NCI-H2081 (cell line): ENCODE data around the gene BBC3.

Source experiments
- DNase-seq, 2 experiments: peaks; one replicate each; lab custom pipeline; 2025; lab: John Stamatoyannopoulos, UW

BBC3 gene

DNA sequence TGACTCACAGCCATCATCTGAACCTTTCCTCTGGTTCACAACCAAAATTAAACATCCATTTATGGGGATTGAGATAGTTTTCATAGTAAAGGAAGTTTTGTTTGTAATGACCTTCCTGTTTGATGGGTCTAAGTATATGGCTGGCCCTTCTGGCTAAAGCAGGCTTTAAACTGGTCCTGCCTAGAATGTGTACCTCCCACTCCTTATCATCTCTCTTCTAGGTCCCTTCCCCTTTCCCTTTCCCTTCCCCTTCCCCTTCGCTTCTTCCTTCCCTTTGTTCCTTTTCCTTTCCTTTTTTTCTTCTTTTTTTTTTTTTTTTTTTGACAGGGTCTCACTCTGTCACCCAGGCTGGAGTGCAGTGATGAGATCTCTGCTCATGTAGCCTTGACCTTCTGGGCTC is 35.6 kb downstream of the BBC3 start:
- DNase-seq, result no peak

DNA sequence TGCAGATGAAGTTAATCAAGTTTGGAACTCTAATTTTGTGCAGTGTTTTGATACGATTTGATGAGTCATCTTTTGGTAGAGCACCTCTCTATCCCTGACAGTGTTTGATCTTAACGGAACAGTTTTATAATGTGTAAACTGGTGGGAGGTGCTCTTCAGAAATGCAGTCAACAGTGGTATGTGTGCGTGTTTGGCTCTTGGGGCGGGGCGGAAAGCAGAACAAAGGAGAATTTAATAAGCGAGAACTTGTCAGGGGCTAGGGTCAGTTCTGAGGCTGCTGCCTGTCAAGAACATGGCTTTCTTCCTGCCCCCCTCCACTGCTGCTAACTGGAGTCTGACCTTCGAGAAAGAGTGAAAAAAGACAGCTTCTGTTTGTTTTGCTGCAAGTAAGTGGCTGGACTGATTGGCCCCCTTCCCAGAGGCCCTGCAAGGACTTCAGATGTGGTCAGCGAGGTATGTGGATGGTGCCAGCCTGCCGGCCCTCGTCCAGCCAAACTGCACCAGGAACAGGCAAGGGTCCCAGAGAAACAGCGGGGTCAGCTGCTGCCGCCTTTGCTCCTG is 40.8 kb downstream of the BBC3 start:
- no peak for DNase-seq

DNA sequence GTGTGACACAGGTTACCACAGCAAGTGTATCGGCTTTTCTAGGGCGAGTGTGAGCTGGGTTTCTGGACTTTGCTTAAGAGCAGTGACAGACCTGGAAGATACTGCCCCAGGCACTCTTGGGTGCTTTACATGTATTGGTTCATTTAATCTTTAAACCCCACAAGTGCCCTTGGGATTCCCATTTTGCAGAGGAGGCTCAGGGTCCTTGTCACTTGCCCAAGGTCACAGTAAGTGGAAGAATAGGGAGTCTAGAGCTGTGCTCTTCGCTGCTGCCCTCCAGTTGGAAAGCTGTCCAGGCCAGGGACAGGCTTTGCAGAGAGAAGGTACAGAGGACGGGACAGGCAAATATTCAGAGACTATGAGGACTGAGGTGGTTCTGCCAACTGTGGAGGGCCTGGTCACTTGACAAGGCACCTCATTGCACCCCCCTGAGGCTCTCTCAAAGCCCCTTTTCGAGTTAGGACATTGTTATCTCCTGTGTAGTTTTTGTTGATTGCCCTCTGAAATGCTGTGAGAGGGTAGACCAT is 42.4 kb downstream of the BBC3 start:
- DNase-seq, result no peak

DNA sequence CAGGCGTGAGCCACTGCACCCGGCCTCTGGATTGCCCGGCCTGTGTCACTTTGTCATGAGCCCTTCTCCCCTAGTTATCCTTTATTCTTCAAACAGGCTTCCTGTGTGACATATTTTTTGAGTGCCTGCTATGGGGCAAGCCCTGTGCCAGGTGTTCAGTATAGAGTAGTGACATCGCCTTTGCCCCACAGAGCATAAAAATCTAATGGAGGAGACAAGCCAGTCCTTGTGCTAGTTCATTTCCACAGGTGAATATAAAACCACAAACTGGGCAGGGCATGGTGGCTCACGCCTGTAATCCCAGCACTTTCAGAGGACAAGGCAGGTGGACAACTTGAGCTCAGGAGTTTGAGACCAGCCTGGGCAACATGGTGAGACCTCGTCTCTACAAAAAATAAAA is 43.2 kb downstream of the BBC3 start:
- no peak for DNase-seq

DNA sequence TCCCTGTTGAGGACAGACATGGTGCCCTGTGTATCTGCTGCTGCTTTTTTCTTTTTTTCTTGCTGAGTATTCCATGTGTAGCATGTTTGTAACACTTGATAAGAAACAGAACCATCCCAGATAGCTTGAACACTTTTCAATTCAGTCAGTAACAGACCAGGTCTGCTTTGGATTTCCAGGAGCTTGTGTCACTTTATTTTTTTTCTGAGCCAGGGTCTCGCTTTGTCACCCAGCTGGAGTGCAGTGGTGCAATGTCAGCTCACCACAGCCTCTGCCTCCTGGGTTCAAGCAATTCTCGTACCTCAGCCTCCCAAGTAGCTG is 43.7 kb downstream of the BBC3 start:
- DNase-seq, result no peak

DNA sequence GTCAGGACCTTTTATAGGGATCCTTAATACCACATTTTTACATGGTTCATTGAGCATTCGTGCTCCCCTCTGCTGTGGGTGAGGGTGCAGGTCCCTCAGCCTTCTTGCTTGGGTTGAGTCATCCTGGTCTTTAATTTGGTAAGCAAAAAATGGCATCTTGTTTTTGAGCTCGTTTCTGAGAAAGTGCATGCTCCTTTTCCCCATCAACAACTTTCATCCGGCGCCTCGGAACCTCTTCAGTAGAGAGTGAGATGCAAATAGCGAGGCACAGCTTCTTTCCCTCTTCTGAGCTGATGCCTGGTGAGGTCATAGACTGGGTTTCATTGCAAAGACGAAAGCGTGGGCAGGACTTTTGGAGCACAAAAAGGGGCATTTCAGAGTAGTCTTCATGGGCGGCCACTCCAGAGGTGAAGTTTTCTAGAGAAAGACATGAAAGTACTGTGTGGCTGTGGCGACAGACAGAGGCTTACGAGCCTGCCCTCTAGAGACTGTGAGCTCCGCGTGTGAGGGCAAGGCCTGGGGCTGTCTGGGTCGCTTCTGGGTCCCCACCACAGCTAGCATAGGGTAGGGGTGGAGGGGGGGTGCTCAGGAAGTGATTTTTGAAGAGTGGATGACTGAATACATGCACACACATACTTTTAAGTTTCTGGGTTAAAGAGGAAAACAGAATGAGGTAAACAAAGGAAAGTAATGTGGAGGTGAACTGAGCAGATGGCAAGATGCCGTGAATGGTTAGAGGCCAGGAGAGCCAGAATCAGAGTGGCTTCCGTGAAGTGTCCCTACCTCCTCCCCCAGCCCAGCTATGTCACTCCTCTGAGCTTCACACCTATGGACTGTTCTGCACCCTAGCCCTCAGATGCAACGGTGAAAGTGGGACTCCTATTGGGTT is 44.3 kb downstream of the BBC3 start:
- DNase-seq, result no peak

DNA sequence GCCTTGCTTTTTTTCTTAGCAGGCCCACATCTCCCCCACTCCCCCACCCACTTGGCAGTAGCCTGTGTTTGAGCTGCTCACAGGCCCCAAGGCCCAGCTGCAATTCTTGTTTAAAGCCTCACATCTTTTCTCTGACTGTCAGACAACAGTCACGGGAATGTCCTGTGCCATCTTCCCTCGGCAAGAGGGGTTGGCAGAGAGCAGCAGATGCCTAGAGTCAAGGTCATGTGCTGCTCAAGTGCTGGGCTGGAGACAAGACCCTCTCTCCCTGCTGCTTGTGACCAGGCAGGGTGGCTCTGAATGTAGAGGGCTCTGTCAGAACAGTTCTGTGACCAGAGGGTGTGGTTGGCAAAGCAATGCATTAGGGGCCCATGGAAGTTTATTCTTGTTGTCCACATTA is 47.4 kb downstream of the BBC3 start:
- no peak for DNase-seq

DNA sequence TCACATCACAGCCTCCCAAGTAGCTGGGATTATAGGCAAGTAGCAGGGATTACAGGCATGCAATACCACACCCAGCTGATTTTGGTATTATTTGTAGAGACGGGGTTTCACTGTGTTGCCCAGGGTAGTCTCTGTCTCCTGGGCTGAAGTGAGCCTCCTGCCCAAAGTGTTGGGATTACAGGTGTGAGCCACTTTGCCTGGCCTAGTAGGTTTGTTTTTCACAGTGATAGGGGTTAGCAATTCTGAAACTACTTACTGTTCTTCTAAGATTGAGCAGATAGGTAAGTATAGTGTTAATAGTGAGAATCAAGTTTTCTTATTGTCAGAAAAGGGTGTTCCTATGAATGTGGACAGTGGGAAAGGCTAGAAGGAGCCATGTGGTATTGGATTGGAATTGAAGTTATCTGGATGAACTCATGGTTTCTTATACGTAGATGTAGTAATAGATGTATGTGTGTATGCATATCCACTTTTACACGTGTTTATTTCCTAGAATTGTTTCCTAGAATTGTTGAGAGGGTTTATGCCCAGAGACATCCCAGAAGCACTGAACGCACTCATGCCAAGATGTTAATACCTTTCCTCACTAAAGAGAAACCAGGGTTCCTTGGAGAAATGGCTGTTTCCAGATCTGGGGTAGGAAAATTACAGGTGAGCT is 51.2 kb downstream of the BBC3 start:
- DNase-seq, result no peak

DNA sequence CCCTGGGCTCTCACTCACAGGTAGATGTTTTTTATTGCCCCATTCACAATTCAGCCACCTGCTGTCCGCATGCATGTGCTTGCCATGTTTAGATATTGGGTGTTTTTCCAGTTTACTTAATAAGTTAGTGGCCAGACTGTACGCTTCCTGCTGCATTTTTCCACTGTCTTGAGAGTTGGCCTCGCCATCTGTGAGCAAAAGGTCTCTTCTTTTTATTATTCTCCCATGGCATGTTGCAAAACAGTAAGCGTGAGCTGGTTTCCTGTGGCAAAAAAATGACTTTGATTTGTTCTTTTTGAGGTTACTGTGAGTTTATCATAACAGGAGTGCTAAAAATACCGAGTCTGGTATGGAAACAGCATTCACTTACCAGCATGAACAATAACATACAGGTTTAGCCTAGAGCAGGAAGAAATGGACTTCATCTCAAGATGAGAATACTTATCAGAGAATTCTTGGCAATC is 54.3 kb downstream of the BBC3 start:
- DNase-seq, result no peak

DNA sequence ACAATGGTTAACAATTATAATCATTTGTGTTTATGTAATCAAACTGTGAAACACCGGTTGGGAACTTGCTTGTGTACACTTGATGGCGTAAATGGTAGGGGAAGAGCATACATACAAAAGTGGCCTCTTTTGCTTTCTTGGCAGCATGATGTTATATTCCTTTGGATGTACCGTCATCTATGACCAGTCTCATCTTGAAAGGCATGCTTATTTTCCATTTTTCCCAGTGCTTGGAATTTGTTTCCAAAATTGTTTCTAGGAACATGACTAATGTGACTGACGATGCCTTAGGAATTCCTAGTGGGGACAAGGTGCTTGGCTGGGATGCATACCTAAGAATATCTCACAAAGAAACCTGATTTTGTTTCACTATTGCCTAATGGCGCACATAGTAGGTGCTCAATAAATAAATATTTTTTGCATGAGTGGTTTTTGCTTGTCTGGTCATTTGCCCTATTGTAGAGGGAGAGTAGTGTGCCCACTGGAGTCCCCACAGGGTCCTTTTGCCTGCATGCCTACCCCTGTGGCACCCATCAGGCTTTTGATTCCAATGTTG is 54.9 kb downstream of the BBC3 start:
- no peak for DNase-seq

DNA sequence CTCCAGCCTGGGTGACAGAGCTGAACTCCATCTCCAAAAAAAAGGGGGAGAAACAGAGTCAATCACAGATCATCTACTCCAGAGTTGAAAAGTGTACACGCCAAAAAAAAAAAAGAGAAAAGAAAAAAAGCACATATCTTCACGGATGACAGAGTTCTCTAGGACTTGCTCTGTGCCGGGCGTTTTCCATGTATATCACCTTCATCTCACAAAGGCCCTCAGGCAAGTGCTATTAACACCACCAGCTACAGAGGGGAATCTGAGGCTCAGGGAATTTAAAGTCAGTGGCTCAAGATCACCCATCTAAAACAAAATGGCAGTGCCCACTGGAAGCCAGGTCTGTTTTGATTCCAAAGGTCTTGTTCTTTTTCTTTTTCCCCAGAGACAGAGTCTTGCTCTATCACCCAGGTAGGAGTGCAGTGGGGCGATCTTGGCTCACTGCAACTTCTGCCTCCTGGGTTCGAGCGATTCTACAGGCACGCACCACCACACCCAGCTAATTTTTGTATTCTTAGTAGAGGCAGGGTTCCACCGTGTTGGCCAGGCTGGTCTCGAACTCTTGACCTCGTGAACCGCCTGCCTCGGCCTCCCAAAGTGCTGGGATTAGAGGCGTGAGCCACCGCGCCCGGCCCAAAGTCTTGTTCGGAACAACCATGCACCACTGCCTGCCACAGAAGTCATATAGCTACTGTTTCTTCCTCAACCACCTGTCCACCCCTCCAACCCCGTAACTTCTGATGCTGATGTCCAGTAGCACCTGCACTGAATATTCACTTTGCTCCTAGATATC is 58.1 kb downstream of the BBC3 start:
- DNase-seq, result no peak
